Brain microvascular endothelial cell (primary cell): Measurements from ENCODE around the gene SCAPER.

Source experiments
- DNase-seq: peaks from one replicate; pipeline ENCODE4 v3.0.0-alpha.2; 2020
- H3K27ac ChIP-seq: fragments of 250-450 bp; sonication (Bioruptor Pico); 2 replicates; pipeline ENCODE4 v1.5.1; 2020; ENCODE audit warnings: mild to moderate bottlenecking, moderate library complexity
- H3K27me3 ChIP-seq: fragments of 250-450 bp; sonication (Bioruptor Pico); replicated peaks from 2 replicates; pipeline ENCODE4 v1.5.1; 2020; ENCODE audit warnings: mild to moderate bottlenecking
- H3K36me3 ChIP-seq: fragments of 250-450 bp; sonication (Bioruptor Pico); replicated peaks from 2 replicates; pipeline ENCODE4 v1.5.1; 2020; ENCODE audit warnings: mild to moderate bottlenecking
- H3K4me3 ChIP-seq: 2 replicates; pipeline ENCODE4 v1.5.1; 2011; ENCODE audit warnings: low read depth, mild to moderate bottlenecking, control low read depth, low read length, moderate library complexity
- in situ Hi-C: cut with HindIII; loops from 2 replicates; pipeline ENCODE4 v1.10.0; 2017; ENCODE audit warnings: low sequenced_read_pairs, low pct_ligation_motif_present
- TF ChIP-seq, protein P1 (sequence below): IDR thresholded peaks from 2 replicates; pipeline ENCODE4 v1.5.1; 2011; ENCODE audit warnings: low read depth, mild to moderate bottlenecking, moderate library complexity, low read length, control low read depth, inconsistent platforms; ENCODE audit errors: missing control alignments

Gene SCAPER

DNA sequence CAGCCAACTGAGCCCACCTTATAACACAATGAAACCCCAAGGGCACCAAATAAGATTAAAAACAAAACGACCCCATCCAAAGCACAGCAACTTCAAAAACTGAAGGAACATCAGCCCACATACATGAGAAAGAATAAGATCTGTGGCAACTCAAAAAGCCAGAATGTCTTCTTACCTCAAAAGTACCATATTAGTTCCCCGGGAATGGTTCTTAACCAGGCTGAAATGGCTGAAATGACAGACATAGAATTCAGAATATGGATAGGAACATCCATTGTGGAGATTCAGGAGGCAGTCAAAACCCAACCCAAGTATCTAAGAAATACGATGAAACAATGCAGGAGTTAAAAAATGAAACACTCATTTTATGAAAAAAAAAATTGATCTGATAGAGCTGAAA is 222.3 kb downstream of the SCAPER start:
- H3K27me3 ChIP-seq = no peaks in the 10 kb centered on the region

DNA sequence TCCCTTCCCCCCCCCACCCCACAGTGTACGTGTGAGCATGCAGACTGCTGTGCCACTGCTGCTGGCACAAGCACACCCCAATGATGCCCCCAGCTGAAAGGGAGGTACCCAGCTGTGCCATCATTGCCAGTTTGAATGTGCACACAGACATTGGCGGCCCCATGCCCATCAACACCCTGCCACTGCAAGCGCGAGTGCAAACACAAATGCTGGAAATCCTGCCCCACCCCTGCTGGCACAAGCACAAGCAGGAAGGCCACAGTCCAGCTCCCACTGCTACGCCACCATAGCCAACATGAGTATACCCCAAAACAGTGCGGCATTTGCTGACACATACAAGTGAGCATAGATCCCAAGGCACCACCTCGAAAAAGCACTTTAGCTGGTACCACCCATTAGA is 222.9 kb downstream of the SCAPER start:
- TF ChIP-seq, protein P1, sequence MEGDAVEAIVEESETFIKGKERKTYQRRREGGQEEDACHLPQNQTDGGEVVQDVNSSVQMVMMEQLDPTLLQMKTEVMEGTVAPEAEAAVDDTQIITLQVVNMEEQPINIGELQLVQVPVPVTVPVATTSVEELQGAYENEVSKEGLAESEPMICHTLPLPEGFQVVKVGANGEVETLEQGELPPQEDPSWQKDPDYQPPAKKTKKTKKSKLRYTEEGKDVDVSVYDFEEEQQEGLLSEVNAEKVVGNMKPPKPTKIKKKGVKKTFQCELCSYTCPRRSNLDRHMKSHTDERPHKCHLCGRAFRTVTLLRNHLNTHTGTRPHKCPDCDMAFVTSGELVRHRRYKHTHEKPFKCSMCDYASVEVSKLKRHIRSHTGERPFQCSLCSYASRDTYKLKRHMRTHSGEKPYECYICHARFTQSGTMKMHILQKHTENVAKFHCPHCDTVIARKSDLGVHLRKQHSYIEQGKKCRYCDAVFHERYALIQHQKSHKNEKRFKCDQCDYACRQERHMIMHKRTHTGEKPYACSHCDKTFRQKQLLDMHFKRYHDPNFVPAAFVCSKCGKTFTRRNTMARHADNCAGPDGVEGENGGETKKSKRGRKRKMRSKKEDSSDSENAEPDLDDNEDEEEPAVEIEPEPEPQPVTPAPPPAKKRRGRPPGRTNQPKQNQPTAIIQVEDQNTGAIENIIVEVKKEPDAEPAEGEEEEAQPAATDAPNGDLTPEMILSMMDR = no peak
- Histone ChIP-seq H3K36me3 (no peaks in the 10 kb centered on the region), H3K27ac (no peak overlapping the region), H3K27me3 (no peaks in the 10 kb centered on the region), H3K4me3 (no peak overlapping the region)
- DNase-seq = no peak
- in situ Hi-C loops = no loop called here

More for the DNA sequence above, 222.3 kb downstream of the SCAPER start:
- Histone ChIP-seq H3K36me3 (no peaks in the 10 kb centered on the region), H3K27ac (no peak overlapping the region), H3K4me3 (no peak overlapping the region)
- DNase-seq = no peak
- in situ Hi-C loops = no loop called here
- TF ChIP-seq, protein P1 = no peak

DNA sequence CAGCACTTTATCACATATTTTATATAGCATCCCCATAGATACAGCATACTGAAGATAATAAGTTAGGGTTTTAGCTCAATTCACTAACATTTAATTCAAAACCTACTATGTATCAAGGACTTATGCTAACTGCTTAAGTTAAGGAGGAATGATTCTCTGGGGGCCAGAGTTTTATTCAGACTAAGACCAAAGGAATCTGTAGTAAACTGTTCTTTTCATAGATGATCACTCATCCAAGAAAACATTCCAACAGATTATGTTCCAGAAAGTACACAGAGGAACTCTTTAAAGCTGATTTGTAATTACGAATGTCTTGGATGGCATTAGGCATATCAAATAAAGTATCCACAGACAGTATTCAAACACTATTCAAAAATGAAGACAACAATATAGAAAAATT is 226.4 kb downstream of the SCAPER start:
- TF ChIP-seq, protein P1 = no peak
- Histone ChIP-seq H3K27ac (no peak overlapping the region), H3K4me3 (no peak overlapping the region), H3K27me3 (no peaks in the 10 kb centered on the region), H3K36me3 (no peaks in the 10 kb centered on the region)
- in situ Hi-C loops = no loop called here
- DNase-seq = no peak

DNA sequence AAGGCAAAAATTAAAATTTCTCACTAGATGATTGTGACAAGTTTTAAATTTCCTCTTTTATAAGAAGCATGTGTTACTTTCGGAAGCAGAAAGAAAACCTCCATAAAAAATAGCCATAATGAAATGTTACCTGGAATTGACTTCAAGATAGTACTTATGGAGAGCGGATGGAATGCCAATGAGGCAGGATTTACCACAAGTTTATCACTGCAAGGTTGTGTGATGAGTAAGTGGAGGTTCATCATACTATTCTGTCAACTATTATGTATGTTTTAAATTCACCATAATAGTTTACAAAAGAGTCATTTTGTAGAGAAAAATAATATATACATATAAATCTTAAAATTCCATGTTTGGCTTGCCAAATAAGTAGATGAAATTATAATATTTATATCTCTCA is 230.3 kb downstream of the SCAPER start:
- TF ChIP-seq, protein P1 = no peak

DNA sequence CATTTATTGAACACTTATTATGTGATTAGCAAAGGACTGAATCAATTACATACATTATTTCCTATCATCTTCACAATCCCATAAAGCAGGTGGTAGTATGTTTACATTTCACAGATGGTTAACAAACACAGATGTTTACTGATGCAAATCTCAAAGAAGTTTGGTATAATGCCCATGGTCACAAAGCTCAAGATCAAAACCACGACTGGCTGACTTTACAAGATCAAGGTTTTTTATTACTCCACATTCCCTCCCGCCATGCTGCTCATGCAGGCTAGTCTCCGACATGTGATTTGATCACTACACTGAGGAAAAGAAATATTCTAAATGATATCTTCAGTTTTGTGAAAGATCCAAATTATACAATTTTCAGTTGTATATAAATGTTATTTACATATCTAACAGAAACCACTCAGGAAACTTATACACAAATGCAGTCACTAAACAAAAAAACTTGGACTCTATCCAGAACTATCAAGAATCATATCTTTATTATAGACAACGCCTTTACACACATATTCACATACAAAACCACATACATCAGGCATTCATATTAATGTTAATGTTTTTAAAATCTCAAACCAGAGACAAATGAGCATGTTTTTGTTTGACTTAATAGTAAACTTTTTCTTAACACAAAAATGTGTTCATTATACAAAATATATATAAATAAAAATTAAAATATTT is 235.5 kb downstream of the SCAPER start:
- in situ Hi-C loops = no loop called here
- no peaks in the 10 kb centered on the region for H3K27me3 ChIP-seq
- H3K4me3 ChIP-seq = no peak overlapping the region
- TF ChIP-seq, protein P1 = no peak
- H3K27ac ChIP-seq = no peak overlapping the region
- DNase-seq = no peak
- no peaks in the 10 kb centered on the region for H3K36me3 ChIP-seq

More for the DNA sequence above, 230.3 kb downstream of the SCAPER start:
- in situ Hi-C loops = no loop called here
- no peaks in the 10 kb centered on the region for H3K36me3 ChIP-seq
- no peaks in the 10 kb centered on the region for H3K27me3 ChIP-seq
- peak; percentile 30 for DNase-seq
- H3K4me3 ChIP-seq = no peak overlapping the region
- H3K27ac ChIP-seq = no peak overlapping the region

DNA sequence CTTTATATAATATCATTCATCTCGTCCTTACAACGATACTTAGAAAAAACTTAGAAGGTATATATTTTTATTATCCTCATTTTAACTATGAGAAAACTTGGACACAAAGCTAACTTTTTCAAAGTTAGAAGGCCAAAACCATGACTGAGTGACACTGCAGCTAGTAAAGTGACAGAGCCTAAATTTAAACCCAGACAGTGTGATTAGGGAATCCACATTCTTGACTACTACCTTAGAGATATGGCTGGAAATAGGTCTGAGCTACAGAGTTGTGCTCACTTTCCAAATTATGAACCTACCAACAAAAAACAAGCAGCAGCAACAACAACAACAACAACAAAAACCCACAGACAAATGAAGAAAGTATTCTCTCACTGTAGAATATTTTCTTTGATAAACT is 236.2 kb downstream of the SCAPER start:
- TF ChIP-seq, protein P1 = no peak
- in situ Hi-C loops = no loop called here

More for the DNA sequence above, 236.2 kb downstream of the SCAPER start:
- Histone ChIP-seq H3K27me3 (no peaks in the 10 kb centered on the region), H3K27ac (no peak overlapping the region), H3K4me3 (no peak overlapping the region), H3K36me3 (no peaks in the 10 kb centered on the region)
- DNase-seq = no peak
